Forelimb muscle (tissue), 1 donor: Measurements from ENCODE around the gene OSBPL3. TPM values are rescaled to one million over a fixed set of nuclear protein-coding genes. Genes with fewer than 3 reads are reported as not detected.
A peak's percentile ranks its signal among the peaks of the same experiment; 100 is the strongest.

Experiments used
- DNase-seq: peaks from one replicate; pipeline ENCODE4 v3.0.0-alpha.2; 2013; ENCODE audit warnings: low read depth
- polyA plus RNA-seq: library from polyadenylated mRNA; unstranded; fragments of 120-200 nt; gene quantifications from one replicate; pipeline ENCODE4 v1.2.1, GENCODE V29; 2013; ENCODE audit not compliant: insufficient read length

The OSBPL3 gene
- polyA plus RNA-seq, 1 donor: 3.5 TPM

GRCh38 chr7:24896031-24896501 is 83.9 kb downstream of the OSBPL3 start:
- DNase-seq: no peak

- DNase-seq: no peak
These were observed 85.4 kb downstream of the OSBPL3 start for GRCh38 chr7:24894429-24895221.

GRCh38 chr7:24891311-24891735 is 88.7 kb downstream of the OSBPL3 start:
- no peak for DNase-seq

GRCh38 chr7:24889611-24890010 is 90.4 kb downstream of the OSBPL3 start:
- DNase-seq: no peak

- DNase-seq: no peak
These were observed 91.3 kb downstream of the OSBPL3 start for GRCh38 chr7:24888653-24889052.

GRCh38 chr7:24885716-24886115 is 94.3 kb downstream of the OSBPL3 start:
- DNase-seq: no peak

- DNase-seq: no peak
These were observed 94.7 kb downstream of the OSBPL3 start for GRCh38 chr7:24885305-24885704.

- no peak for DNase-seq
These were observed 95.6 kb downstream of the OSBPL3 start for GRCh38 chr7:24884401-24884800.

GRCh38 chr7:24883622-24884013 is 96.4 kb downstream of the OSBPL3 start:
- no peak for DNase-seq

GRCh38 chr7:24882989-24883621 is 96.9 kb downstream of the OSBPL3 start:
- DNase-seq: no peak

GRCh38 chr7:24881623-24882022 is 98.4 kb downstream of the OSBPL3 start:
- DNase-seq: no peak

- no peak for DNase-seq
These were observed 99.1 kb downstream of the OSBPL3 start for GRCh38 chr7:24880886-24881285.

GRCh38 chr7:24879291-24879690 is 100.7 kb downstream of the OSBPL3 start:
- DNase-seq: no peak

GRCh38 chr7:24877790-24878311 is 102.1 kb downstream of the OSBPL3 start:
- DNase-seq: peak; percentile 45

GRCh38 chr7:24874791-24875190 is 105.2 kb downstream of the OSBPL3 start:
- no peak for DNase-seq

GRCh38 chr7:24873944-24874343 is 106.0 kb downstream of the OSBPL3 start:
- DNase-seq: no peak

- no peak for DNase-seq
These were observed 108.2 kb downstream of the OSBPL3 start for GRCh38 chr7:24871770-24872169.

GRCh38 chr7:24870766-24871165 is 109.2 kb downstream of the OSBPL3 start:
- no peak for DNase-seq

- DNase-seq: no peak
These were observed 110.4 kb downstream of the OSBPL3 start for GRCh38 chr7:24869572-24869971.

- no peak for DNase-seq
These were observed 111.2 kb downstream of the OSBPL3 start for GRCh38 chr7:24868741-24869140.

GRCh38 chr7:24866004-24866615 is 113.9 kb downstream of the OSBPL3 start:
- no peak for DNase-seq

GRCh38 chr7:24864214-24864817 is 115.7 kb downstream of the OSBPL3 start:
- DNase-seq: no peak
